NCI-H226 (cell line): ENCODE data around the gene ARHGAP31.
"Not testable (repeated sequence)": the region's sequence is repeated elsewhere in the genome, so short reads cannot be mapped to it uniquely, and the experiment has no call there.

ENCODE experiments used
- DNase-seq: peaks from one replicate; pipeline ENCODE4 v3.0.0-alpha.2; 2015

Gene ARHGAP31

GRCh38 chr3:119320785-119321184 lies 26.6 kb downstream of the ARHGAP31 start:
- DNase-seq = not testable (repeated sequence)

- no peak for DNase-seq
These were observed 28.0 kb downstream of the ARHGAP31 start for GRCh38 chr3:119322021-119322834.

GRCh38 chr3:119322835-119323722 lies 28.9 kb downstream of the ARHGAP31 start:
- DNase-seq = peak; percentile 19

- DNase-seq = no peak
These were observed 29.5 kb downstream of the ARHGAP31 start for GRCh38 chr3:119323723-119324085.

GRCh38 chr3:119324899-119325298 lies 30.7 kb downstream of the ARHGAP31 start:
- no peak for DNase-seq

GRCh38 chr3:119326976-119327375 lies 32.8 kb downstream of the ARHGAP31 start:
- DNase-seq = no peak

- DNase-seq = no peak
These were observed 35.4 kb downstream of the ARHGAP31 start for GRCh38 chr3:119329551-119329950.

- no peak for DNase-seq
These were observed 36.0 kb downstream of the ARHGAP31 start for GRCh38 chr3:119330181-119330580.

- DNase-seq = no peak
These were observed 36.7 kb downstream of the ARHGAP31 start for GRCh38 chr3:119330858-119331257.

GRCh38 chr3:119331661-119332060 lies 37.5 kb downstream of the ARHGAP31 start:
- peak; percentile 6 for DNase-seq

GRCh38 chr3:119333773-119334509 lies 39.8 kb downstream of the ARHGAP31 start:
- no peak for DNase-seq

- no peak for DNase-seq
These were observed 42.6 kb downstream of the ARHGAP31 start for GRCh38 chr3:119336823-119337222.

GRCh38 chr3:119337407-119337806 lies 43.2 kb downstream of the ARHGAP31 start:
- DNase-seq = not testable (repeated sequence)

- no peak for DNase-seq
These were observed 44.6 kb downstream of the ARHGAP31 start for GRCh38 chr3:119338754-119339153.

GRCh38 chr3:119340014-119340413 lies 45.8 kb downstream of the ARHGAP31 start:
- DNase-seq = no peak

- DNase-seq = no peak
These were observed 46.3 kb downstream of the ARHGAP31 start for GRCh38 chr3:119340446-119340845.

GRCh38 chr3:119342176-119342575 lies 48.0 kb downstream of the ARHGAP31 start:
- no peak for DNase-seq

- no peak for DNase-seq
These were observed 49.5 kb downstream of the ARHGAP31 start for GRCh38 chr3:119343719-119344118.

GRCh38 chr3:119346076-119346496 lies 51.9 kb downstream of the ARHGAP31 start:
- DNase-seq = no peak

- DNase-seq = no peak
These were observed 52.9 kb downstream of the ARHGAP31 start for GRCh38 chr3:119347036-119347435.

- no peak for DNase-seq
These were observed 55.3 kb downstream of the ARHGAP31 start for GRCh38 chr3:119349354-119350041.

- DNase-seq = no peak
These were observed 55.9 kb downstream of the ARHGAP31 start for GRCh38 chr3:119350114-119350513.

- no peak for DNase-seq
These were observed 57.4 kb downstream of the ARHGAP31 start for GRCh38 chr3:119351581-119351980.
